Measurements from ENCODE around the gene EYA4. TPM values are rescaled to one million over a fixed set of nuclear protein-coding genes. Genes with fewer than 3 reads are reported as not detected.

Gene EYA4
- total RNA-seq, 1 donor from 2014 or later: 0.40 TPM

DNA sequence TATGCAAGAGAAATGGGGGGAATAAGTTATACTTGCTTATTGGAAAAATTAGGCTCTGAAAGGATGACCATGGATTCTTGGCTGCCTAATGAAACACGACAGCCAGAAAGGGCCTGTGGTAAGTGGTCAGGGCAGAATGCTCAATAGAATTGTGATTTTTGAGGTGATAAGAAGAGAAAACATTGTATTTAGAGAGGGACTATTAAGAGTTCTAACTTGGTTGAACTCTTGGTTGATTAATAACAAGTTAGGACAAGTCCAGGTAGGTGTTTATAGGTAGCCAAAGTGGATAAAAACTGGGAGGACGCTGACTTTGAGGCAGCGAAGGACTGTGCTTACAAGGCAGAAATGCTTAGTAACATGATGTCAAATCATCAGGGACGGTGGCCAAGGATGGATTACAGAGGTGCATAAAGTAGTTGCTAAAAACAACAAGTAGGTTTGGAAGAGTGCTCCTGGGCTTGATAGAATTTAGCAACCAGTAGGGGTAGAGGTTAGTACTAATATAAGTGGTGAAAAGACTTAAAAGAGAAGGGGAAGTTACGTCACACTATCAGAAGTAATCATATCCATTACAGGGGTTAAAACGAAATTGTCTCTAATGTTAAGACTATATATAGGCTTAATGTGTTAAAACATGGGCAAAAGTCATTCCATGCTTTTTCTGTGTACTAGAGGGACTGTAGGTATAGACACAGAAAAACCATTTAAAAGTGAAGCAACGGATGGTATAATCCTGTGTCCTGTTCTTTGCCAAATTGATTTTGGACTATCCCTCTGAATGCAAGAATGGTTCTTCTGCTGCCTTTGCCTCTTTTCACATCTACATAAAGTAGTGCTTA lies 98.6 kb downstream of the EYA4 start:
- Mint-ChIP-seq H3K27ac (no peak overlapping the region), H3K36me3 (ENCODE audit: low read depth) (no peaks in the 10 kb centered on the region), H3K4me1 (no peaks in the 10 kb centered on the region), H3K4me3 (no peak overlapping the region), H3K27me3 (no peaks in the 10 kb centered on the region), H3K9me3 (no peaks in the 10 kb centered on the region)
- CTCF ChIA-PET: no interaction called here
- DNase-seq (no peak), ATAC-seq (ENCODE audit: low read depth) (no peak)
- intact Hi-C loops (cut with micrococcal nuclease): no loop called here
- TF ChIP-seq, protein P1, sequence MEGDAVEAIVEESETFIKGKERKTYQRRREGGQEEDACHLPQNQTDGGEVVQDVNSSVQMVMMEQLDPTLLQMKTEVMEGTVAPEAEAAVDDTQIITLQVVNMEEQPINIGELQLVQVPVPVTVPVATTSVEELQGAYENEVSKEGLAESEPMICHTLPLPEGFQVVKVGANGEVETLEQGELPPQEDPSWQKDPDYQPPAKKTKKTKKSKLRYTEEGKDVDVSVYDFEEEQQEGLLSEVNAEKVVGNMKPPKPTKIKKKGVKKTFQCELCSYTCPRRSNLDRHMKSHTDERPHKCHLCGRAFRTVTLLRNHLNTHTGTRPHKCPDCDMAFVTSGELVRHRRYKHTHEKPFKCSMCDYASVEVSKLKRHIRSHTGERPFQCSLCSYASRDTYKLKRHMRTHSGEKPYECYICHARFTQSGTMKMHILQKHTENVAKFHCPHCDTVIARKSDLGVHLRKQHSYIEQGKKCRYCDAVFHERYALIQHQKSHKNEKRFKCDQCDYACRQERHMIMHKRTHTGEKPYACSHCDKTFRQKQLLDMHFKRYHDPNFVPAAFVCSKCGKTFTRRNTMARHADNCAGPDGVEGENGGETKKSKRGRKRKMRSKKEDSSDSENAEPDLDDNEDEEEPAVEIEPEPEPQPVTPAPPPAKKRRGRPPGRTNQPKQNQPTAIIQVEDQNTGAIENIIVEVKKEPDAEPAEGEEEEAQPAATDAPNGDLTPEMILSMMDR (IDR thresholded peaks at IDR 0.05): no peak
- POLR2A ChIA-PET: no interaction called here

DNA sequence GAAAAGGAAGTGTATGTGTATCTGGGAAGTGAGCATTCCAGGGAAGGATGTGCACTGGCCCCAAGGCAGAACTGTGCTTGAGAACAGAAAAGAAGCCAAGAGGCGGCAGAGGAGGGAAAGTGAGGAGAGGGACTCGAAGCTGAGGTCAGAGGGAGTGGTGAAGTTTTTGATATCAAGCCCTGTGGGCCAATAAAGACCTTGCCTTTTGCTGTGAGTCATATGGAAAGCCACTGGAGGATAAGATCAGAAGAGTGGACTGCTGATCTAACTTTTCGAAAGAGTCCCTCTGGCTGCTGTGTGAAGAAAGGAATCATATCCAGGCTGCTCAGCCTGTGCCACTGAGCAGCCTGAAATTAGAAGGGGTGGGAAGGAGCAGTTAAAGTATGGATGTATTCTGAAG lies 99.4 kb downstream of the EYA4 start:
- ChIA-PET POLR2A (no interaction called here), CTCF (no interaction called here)
- Mint-ChIP-seq H3K9me3 (no peaks in the 10 kb centered on the region), H3K4me3 (no peak overlapping the region), H3K4me1 (no peaks in the 10 kb centered on the region), H3K27me3 (no peaks in the 10 kb centered on the region), H3K27ac (no peak overlapping the region), H3K36me3 (ENCODE audit: low read depth) (no peaks in the 10 kb centered on the region)
- TF ChIP-seq, protein P1 (IDR thresholded peaks at IDR 0.05): no peak
- intact Hi-C loops (cut with micrococcal nuclease): no loop called here
- ATAC-seq (ENCODE audit: low read depth): no peak
- DNase-seq: no peak

DNA sequence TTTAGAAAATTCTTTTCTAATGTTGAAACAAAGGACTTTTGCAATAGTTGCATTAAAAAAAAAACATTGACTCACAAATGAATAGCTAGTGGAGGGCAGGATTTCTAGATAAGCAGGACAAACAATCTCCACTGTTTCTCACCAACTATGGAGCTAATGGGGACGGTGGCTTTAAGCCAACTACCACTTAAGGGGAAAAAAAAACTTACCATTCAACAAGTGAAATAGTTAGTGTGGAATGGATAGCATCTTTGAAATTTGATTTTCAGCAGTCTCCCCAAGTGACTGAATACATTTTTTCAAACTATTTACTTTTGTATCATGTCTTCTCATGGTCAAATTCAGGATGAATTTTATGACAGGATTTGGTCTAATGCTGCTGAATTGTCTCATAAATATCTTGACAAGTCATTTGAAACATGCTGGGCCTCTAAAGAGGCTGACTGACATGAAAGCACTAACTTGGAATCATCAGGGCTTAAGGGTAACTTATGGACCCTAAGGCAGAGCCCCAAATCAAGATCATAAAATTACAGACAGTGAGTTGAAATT lies 100.5 kb downstream of the EYA4 start:
- TF ChIP-seq, protein P1 (IDR thresholded peaks at IDR 0.05): no peak
- intact Hi-C loops (cut with micrococcal nuclease): no loop called here
- DNase-seq: no peak
- H3K27ac Mint-ChIP-seq: no peak overlapping the region
- H3K36me3 Mint-ChIP-seq (ENCODE audit: low read depth): no peaks in the 10 kb centered on the region
- no peaks in the 10 kb centered on the region for H3K4me1 Mint-ChIP-seq
- POLR2A ChIA-PET: no interaction called here
- CTCF ChIA-PET: no interaction called here
- ATAC-seq (ENCODE audit: low read depth): no peak
- no peaks in the 10 kb centered on the region for H3K9me3 Mint-ChIP-seq
- H3K4me3 Mint-ChIP-seq: no peak overlapping the region
- no peaks in the 10 kb centered on the region for H3K27me3 Mint-ChIP-seq

DNA sequence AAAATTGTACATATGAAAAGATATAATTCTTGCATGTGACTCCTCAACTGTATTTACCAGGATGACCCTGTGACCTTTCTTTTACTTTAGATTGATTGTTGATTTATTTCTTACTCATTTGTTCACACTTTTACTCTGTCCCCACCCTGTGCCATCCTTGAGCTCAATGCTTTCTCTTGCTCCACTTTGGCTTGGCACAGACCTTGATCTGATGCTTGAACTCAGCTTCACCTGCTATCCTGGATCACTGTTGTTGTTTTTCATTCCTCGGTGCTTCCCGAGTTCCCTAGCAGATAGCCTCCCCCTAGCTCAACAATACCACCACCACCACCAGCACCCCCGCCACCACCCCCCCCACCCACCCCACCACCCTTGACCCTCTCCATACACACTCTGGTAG lies 102.1 kb downstream of the EYA4 start:
- CTCF ChIA-PET: no interaction called here
- ATAC-seq (ENCODE audit: low read depth): no peak
- no peaks in the 10 kb centered on the region for H3K4me1 Mint-ChIP-seq

DNA sequence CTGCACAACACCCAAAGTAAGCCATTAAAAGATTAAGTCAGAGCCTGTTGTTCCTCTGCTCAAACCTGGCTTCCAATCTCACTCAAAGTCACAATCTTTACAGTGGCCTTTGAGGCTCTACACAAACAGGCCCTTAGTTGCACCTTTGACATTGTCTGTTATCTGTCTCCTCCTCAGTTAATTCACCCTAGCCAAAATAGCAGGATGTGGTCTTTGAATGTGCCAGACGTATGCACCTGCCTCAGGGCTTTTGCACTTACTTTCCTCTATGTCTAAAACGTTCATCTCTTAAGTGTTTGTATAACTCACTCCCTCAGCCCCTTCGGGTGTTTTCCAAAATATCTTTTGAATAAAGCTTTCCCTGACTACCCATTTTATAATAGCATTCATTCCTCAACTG lies 107.7 kb downstream of the EYA4 start:
- Mint-ChIP-seq H3K27me3 (peaks cover 1% of the 10 kb centered on the region), H3K9me3 (no peaks in the 10 kb centered on the region), H3K4me3 (no peak overlapping the region), H3K4me1 (no peaks in the 10 kb centered on the region), H3K27ac (no peak overlapping the region), H3K36me3 (ENCODE audit: low read depth) (no peaks in the 10 kb centered on the region)
- DNase-seq (no peak), ATAC-seq (ENCODE audit: low read depth) (no peak)
- intact Hi-C loops (cut with micrococcal nuclease): no loop called here
- POLR2A ChIA-PET: no interaction called here
- TF ChIP-seq, protein P1 (IDR thresholded peaks at IDR 0.05): no peak
- CTCF ChIA-PET: no interaction called here

More for the DNA sequence above, 102.1 kb downstream of the EYA4 start:
- H3K27me3 Mint-ChIP-seq: no peaks in the 10 kb centered on the region
- TF ChIP-seq, protein P1 (IDR thresholded peaks at IDR 0.05): no peak
- H3K9me3 Mint-ChIP-seq: no peaks in the 10 kb centered on the region
- no peak overlapping the region for H3K27ac Mint-ChIP-seq
- no peak overlapping the region for H3K4me3 Mint-ChIP-seq
- intact Hi-C loops (cut with micrococcal nuclease): no loop called here
- POLR2A ChIA-PET: no interaction called here
- no peaks in the 10 kb centered on the region for H3K36me3 Mint-ChIP-seq (ENCODE audit: low read depth)
- DNase-seq: no peak
